ENCODE results near the gene GDI2. TPM values are rescaled to one million over a fixed set of nuclear protein-coding genes. Genes with fewer than 3 reads are reported as not detected.
"Not testable (repeated sequence)": the region's sequence is repeated elsewhere in the genome, so short reads cannot be mapped to it uniquely, and the experiment has no call there.

Gene GDI2
- total RNA-seq (2014; rRNA removed; shearing (Covaris generic); ENCODE audit: low replicate concordance), result 442 and 528 TPM in 2 replicates

DNA sequence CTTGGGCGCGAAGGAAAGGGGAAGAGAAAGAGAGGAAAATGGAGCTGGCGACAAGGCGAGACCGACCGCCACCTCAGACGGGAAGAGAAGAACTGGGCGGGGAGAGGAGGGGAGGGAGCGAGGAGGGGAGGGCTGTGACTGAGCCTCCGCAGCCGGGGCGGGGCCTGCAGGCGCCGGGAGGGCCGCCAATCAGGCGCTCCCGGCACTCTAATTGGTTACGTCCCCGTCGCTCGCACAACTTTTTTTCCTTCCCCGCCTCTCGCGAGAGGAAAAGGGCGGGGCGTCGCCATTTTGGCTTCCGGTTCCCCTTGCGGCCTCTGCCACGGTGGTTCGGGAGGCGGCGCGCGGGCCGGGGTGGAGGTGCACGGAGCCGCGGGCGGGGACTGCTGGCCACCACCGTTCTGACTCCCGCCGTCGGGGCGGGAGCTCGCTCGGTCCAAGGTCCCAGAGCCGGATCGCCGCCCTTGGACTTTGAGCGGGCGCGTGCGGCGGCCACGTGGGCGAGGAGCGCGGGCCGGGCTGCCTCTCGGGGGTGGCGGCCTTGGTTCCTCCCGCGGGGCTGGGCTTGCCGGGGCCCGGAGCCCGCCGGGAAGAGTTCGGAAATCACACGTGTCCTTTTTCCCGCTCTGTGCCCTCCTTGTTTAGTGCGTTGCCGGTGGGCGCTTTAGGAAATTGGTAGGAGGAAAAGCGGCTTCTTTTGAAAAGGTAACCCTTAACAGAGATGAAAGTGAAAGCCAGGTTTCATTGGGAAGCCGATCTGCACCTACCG is at the start of gene GDI2:
TSS of gene GDI2 (minus strand) at position 94 of the 769 bp plus-strand sequence. CDS start 176 bp downstream, outside the sequence.
- peak; percentile 95 for DNase-seq
- no peaks in the 10 kb centered on the region for H3K27me3 ChIP-seq
- peak within 1 kb of the TSS; percentile 99 for H3K4me3 ChIP-seq
- peaks cover 31% of the 10 kb centered on the region for H3K36me3 ChIP-seq
- H3K9me3 ChIP-seq, result no peaks in the 10 kb centered on the region

GRCh38 chr10:5862360-5862961 is 49.2 kb upstream of the GDI2 start:
- peaks cover 9% of the 10 kb centered on the region for H3K36me3 ChIP-seq
- no peak for DNase-seq

GRCh38 chr10:5860066-5860465 is 46.8 kb upstream of the GDI2 start:
- no peak overlapping the region for H3K4me3 ChIP-seq
- H3K27me3 ChIP-seq, result no peaks in the 10 kb centered on the region
- peaks cover 9% of the 10 kb centered on the region for H3K36me3 ChIP-seq
- DNase-seq, result no peak
- H3K9me3 ChIP-seq, result peaks cover 3% of the 10 kb centered on the region

More at GRCh38 chr10:5862360-5862961, 49.2 kb upstream of the GDI2 start:
- no peak overlapping the region for H3K4me3 ChIP-seq
- no peaks in the 10 kb centered on the region for H3K27me3 ChIP-seq
- peaks cover 3% of the 10 kb centered on the region for H3K9me3 ChIP-seq

DNA sequence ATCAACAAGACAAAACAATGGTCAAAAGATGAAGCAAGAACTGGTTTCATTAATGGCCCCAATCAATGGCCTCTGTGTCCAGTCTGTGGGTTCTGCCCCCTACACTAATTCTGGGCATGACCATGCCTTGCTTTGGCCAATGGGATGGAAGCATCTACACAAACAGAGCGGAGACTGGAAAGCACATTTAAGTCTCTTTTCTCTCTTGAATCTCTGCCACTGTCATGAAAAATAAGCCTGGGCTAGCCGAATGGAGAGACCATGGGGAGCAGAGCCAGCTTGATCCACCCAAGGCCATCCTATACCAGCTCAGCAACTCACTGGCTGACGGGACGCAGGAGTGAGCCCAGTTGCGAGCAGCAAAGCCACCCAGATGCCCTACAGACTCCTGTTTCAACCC is 45.6 kb upstream of the GDI2 start:
- H3K4me3 ChIP-seq, result no peak overlapping the region
- H3K9me3 ChIP-seq, result peaks cover 3% of the 10 kb centered on the region
- H3K36me3 ChIP-seq, result peaks cover 9% of the 10 kb centered on the region
- no peaks in the 10 kb centered on the region for H3K27me3 ChIP-seq
- no peak for DNase-seq

GRCh38 chr10:5856701-5857004 is 43.4 kb upstream of the GDI2 start:
- Histone ChIP-seq H3K36me3 (no peaks in the 10 kb centered on the region), H3K4me3 (no peak overlapping the region), H3K9me3 (no peaks in the 10 kb centered on the region), H3K27me3 (no peaks in the 10 kb centered on the region)
- no peak for DNase-seq

DNA sequence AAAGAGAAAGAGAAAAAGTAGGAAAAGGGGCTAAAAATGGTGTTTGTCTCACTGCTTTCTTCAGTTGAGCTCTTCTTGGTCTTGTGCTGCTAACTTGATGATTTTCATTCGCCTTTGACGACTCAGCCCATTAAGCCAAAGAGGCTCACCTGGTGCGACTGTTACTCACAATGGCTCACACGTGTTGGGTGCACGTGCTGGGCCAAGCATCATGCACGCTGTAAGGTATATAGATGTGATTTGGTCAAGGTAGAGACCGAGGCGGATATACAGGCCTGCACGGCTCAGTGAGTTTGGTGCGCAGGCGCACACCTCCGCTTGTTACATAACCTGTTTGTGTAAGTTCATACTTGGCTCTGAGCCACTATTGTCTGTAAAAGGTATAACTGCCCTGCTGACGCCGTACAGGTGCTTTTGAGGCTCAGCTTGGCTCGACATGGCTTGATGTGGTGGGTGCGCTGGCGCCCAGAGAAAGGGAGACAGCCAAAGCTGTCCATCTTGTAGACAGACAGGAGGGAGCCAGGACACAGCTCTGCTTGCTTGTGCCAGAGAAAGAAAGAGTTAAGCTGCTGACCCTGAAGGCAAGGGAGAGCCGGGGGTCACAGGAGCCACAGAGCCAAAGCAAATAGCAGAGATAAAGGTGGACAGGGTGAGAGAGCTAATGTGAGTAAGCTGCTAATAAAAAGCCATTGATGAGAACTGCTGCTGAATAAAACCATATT is 42.9 kb upstream of the GDI2 start:
- Histone ChIP-seq H3K9me3 (no peaks in the 10 kb centered on the region), H3K4me3 (no peak overlapping the region), H3K36me3 (no peaks in the 10 kb centered on the region), H3K27me3 (no peaks in the 10 kb centered on the region)
- no peak for DNase-seq

GRCh38 chr10:5854131-5854475 is 40.9 kb upstream of the GDI2 start:
- Histone ChIP-seq H3K4me3 (no peak overlapping the region), H3K9me3 (no peaks in the 10 kb centered on the region), H3K36me3 (no peaks in the 10 kb centered on the region), H3K27me3 (no peaks in the 10 kb centered on the region)
- no peak for DNase-seq

DNA sequence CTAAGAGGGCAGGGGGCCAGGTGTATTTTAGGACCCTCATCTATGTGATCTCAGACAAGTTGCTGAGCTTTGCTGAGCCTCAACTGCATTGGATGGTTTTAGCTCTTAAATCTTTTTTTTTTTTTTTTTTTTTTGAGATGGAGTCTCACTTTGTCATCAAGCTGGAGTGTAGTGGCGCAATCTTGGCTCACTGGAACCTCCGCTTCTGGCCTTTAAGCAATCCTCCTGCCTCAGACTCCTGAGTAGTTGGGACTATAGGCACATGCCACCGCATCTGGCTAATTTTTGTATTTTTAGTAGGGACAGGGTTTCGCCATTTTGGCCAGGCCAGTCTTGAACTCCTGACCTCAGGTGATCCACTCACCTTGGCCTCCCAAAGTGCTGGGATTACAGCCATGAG is 33.4 kb upstream of the GDI2 start:
- H3K4me3 ChIP-seq, DNase-seq, H3K9me3 ChIP-seq, H3K27me3 ChIP-seq, H3K36me3 ChIP-seq: not testable (repeated sequence)

DNA sequence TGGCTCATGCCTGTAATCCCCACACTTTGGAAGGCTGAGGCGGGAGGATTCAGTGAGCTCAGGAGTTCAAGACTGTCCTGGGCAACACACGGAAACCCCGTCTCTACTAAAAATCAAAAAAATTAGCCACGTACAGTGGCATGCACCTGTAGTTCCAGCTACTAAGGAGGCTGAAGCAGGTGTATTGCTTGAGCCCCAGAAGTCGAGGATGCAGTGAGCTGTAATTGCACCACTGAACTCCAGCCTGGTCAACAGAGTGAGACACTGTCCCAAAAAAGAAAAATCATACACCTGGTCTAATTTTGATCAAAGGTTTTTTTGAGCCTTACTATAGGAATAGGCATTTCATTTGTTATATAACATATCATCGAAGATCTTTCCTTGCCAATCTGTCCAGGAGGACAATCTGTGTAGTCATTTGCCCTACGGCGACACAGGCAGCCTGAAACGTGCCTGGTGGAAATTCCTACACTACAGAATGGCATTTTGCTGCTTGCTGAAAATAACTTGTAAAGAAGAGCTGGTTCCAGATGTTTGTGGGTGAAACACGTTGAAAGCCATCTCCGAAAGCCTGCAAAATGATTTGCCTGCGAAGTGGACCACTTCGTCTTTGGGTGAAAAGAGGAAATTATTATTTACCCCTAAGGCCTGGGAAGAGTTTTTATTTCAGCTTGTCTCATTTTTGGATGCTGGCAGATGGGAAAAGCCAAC is 31.3 kb upstream of the GDI2 start:
- Histone ChIP-seq H3K36me3 (no peaks in the 10 kb centered on the region), H3K4me3 (no peak overlapping the region), H3K27me3 (no peaks in the 10 kb centered on the region), H3K9me3 (no peaks in the 10 kb centered on the region)
- DNase-seq, result no peak

GRCh38 chr10:5843686-5844344 is 30.6 kb upstream of the GDI2 start:
- DNase-seq, result no peak
- Histone ChIP-seq H3K9me3 (no peaks in the 10 kb centered on the region), H3K27me3 (no peaks in the 10 kb centered on the region), H3K4me3 (no peak overlapping the region), H3K36me3 (no peaks in the 10 kb centered on the region)

DNA sequence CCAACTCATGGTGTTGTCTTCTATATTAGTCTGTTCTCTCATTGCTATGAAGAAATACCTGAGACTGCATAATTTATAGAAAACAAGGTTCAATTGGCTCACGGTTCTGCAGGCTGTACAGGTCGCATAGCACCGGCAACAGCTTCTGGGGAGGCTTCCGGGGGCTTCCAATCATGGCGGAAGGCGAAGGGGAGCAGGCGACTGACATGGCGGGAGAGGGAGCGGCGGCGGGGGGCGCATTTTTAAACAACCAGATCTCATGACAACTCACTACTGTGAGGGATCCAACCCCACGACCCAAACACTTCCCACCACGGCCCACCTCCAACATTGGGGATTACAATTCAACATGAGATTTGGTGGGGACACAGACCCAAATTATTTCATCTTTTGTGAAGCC is 28.7 kb upstream of the GDI2 start:
- no peak for DNase-seq
- H3K9me3 ChIP-seq, result no peaks in the 10 kb centered on the region
- H3K4me3 ChIP-seq, result no peak overlapping the region
- H3K36me3 ChIP-seq, result no peaks in the 10 kb centered on the region
- no peaks in the 10 kb centered on the region for H3K27me3 ChIP-seq

DNA sequence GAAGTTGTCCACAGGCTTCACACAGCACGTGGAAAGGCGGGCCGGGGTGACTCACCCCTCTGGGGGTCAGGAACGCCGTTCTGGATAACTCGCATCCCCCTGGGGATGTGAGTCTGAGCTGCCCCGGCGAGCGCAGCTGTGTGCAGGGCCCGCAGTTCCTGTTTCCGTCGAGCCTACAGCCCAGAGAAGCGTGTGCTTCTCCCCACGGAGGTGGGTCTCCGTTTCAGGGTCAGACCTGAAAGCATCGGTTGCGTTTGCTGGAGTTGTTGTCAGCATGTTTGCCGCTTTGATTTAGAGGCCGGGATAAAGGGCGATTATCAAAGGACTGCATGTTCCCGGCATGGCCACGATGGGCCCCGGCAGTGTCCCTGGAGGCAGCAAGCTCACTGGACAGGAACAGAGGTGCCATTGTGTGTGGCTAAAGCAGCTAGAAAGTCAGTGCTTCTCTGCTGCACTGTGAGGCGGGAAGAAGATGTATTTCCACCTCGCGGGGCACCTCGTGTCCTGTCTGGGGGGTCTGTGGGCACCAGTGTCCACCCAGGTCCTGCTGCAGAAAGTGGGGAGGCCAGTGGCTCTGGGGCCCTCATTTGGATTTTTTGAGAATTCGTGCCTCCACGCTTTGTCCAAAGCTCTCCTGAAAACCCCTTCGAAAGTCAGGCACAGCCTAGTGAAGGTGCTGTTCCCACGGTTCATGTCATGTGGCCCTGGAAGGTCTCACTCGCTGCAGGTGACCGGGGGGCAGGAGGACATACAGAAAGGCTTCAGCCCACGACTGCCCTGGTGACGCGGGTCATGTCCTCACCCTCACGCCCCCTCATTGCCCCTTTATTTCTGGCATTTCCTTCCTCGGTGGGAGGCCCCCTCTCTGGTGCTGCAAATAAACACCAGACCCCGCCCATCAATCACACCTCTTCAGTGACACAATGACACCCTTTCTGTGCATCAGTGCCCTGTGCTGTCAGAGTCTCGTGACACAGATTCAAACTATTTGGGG is 27.4 kb upstream of the GDI2 start:
- Histone ChIP-seq H3K36me3 (no peaks in the 10 kb centered on the region), H3K9me3 (no peaks in the 10 kb centered on the region), H3K27me3 (no peaks in the 10 kb centered on the region), H3K4me3 (no peak overlapping the region)
- DNase-seq, result no peak

DNA sequence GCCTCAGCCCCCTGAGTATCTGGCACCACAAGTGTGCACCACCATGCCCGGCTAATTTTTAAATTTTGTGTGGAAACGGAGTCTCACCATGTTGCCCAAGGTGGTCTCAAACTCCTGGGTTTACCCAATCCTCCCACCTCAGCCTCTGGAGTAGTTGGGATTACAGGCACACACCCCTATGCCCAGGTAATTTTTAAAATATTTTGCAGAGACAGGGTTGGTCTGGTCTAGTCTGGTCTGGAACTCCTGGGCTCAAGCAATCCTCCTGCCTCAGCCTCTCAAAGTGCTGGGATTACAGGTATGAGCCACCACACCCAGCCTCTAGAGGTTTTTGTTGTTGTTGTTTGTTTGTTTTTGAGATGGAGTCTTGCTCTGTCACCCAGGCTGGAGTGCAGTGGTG is 22.9 kb upstream of the GDI2 start:
- H3K9me3 ChIP-seq, H3K27me3 ChIP-seq, DNase-seq, H3K36me3 ChIP-seq, H3K4me3 ChIP-seq: not testable (repeated sequence)

DNA sequence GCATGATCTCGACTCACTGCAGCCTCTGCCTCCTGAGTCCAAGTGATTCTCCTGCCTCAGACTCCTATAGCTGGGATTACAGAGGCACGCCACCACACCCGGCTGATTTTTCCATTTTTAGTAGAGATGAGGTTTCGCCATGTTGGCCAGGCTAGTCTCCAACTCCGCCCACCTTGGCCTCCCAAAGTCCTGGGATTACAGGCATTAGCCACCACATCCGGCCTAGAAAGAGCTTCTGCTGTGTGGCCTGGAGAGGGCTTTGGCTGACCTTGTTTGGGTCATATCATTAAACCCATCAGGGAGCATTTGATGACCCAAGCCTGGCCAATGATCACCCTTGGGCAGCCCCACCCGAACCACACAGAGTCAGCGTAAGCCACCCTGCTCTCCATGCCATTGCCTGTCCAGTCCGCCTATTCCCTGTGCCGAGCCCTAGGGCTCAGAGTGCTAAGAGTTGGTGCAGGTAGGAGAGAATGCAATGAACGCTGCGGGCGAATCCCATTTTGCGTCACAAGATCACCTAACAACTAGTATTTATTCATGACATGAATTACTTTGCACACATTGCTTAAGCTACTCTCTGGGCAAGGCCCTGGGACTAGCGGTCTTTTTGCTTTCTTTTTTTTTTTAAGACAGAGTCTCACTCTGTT is 22.3 kb upstream of the GDI2 start:
- no peaks in the 10 kb centered on the region for H3K9me3 ChIP-seq
- no peaks in the 10 kb centered on the region for H3K27me3 ChIP-seq
- H3K4me3 ChIP-seq, result no peak overlapping the region
- no peaks in the 10 kb centered on the region for H3K36me3 ChIP-seq
- DNase-seq, result peak; percentile 73

GRCh38 chr10:5833814-5834213 is 20.6 kb upstream of the GDI2 start:
- H3K9me3 ChIP-seq, result no peaks in the 10 kb centered on the region
- H3K27me3 ChIP-seq, result no peaks in the 10 kb centered on the region
- no peak for DNase-seq
- no peak overlapping the region for H3K4me3 ChIP-seq
- H3K36me3 ChIP-seq, result no peaks in the 10 kb centered on the region

Data from MG63 (cell line).